ENCODE data around the gene LOX. TPM values are rescaled to one million over a fixed set of nuclear protein-coding genes. Genes with fewer than 3 reads are reported as not detected.

Gene LOX
- total RNA-seq, 1 donor from 2014 or later, result 1,150 TPM

DNA sequence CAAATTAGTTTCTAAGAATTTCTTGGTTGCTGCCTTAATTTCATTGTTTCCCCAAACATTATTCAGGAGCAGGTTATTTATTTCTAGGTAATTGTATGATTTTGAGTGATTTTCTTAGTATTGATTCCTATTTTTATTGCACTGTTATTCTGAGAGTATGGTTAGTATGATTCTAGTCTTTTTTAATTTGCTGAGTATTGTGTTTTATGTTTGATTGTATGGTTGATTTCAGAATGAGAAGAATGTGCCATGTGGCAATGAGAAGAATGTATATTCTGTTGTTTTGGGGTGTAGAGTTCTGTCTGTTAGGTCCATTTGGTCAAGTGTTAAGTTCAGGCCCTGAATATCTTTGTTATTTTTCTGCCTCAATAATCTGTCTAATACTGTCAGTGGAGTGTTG lies 27.1 kb downstream of the LOX start:
- Histone ChIP-seq H3K9ac (ENCODE audit: low read length) (no peak overlapping the region), H3K27ac (ENCODE audit: low read depth, low read length) (no peak overlapping the region), H3K27me3 (ENCODE audit: insufficient read depth, low read length) (no peaks in the 10 kb centered on the region), H4K20me1 (ENCODE audit: insufficient read depth, low read length) (no peaks in the 10 kb centered on the region), H3K9me3 (ENCODE audit: insufficient read depth, low read depth, low read length) (no peaks in the 10 kb centered on the region), H3K4me2 (ENCODE audit: low read length) (no peak overlapping the region), H3K4me1 (ENCODE audit: insufficient read depth, low read length) (no peaks in the 10 kb centered on the region), H3K79me2 (ENCODE audit: insufficient read depth, low read length) (no peaks in the 10 kb centered on the region), H3K36me3 (ENCODE audit: insufficient read depth, low read length) (no peaks in the 10 kb centered on the region), H3K4me3 (ENCODE audit: insufficient read depth, low read depth, low read length) (no peak overlapping the region), H2AFZ (ENCODE audit: low read depth, low read length) (no peak overlapping the region)
- Mint-ChIP-seq H3K9me3 (ENCODE audit: unreplicated experiment) (peaks cover 4% of the 10 kb centered on the region), H3K4me1 (ENCODE audit: low read depth, unreplicated experiment) (no peaks in the 10 kb centered on the region), H3K4me3 (ENCODE audit: unreplicated experiment) (no peak overlapping the region), H3K27me3 (ENCODE audit: low read depth, unreplicated experiment) (no peaks in the 10 kb centered on the region), H3K27ac (ENCODE audit: unreplicated experiment) (no peak overlapping the region), H3K36me3 (ENCODE audit: low read depth, unreplicated experiment) (peaks cover 8% of the 10 kb centered on the region)
- DNase-seq (ENCODE audit: low read depth) (no peak), FAIRE-seq (no peak)
- TF ChIP-seq, protein P1, sequence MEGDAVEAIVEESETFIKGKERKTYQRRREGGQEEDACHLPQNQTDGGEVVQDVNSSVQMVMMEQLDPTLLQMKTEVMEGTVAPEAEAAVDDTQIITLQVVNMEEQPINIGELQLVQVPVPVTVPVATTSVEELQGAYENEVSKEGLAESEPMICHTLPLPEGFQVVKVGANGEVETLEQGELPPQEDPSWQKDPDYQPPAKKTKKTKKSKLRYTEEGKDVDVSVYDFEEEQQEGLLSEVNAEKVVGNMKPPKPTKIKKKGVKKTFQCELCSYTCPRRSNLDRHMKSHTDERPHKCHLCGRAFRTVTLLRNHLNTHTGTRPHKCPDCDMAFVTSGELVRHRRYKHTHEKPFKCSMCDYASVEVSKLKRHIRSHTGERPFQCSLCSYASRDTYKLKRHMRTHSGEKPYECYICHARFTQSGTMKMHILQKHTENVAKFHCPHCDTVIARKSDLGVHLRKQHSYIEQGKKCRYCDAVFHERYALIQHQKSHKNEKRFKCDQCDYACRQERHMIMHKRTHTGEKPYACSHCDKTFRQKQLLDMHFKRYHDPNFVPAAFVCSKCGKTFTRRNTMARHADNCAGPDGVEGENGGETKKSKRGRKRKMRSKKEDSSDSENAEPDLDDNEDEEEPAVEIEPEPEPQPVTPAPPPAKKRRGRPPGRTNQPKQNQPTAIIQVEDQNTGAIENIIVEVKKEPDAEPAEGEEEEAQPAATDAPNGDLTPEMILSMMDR (IDR thresholded peaks at IDR 0.05; ENCODE audit: insufficient read depth, low read depth, low read length), result no peak
- no peak for TF ChIP-seq EZH2 (IDR thresholded peaks at IDR 0.05; ENCODE audit: insufficient read depth, low read length)

DNA sequence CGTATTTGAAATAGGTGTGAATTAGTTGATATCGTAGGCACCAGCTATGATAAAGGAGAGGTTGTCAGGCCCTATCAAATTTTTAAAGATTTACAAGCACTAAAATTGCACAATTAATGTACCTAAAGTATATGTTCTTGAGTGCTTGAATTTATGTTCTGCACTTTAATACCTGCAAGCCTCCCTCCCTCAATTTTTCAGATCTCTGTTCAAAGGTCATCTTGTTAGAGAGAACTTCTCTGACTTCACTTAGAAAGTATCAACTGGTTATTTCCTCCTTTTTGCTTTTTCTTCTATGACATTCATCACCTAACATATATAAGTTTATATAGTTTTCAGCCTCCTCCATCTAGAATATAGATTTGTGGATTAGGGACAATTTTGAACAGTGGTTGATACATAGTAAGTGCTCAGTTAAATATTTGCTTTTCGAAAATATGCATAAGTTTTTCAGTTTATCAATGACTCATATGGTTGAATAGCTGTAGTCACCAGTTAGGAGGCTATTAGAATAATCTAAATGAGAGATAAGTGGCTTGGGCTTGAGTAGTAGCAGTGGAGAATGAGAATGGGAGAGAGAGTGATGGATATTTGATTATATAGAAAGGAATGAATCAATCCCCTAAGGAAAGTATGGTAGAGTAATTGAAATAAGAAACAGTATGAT lies 37.3 kb downstream of the LOX start:
- Histone ChIP-seq H3K4me3 (ENCODE audit: insufficient read depth, low read depth, low read length) (no peak overlapping the region), H3K27me3 (ENCODE audit: insufficient read depth, low read length) (no peaks in the 10 kb centered on the region), H3K4me1 (ENCODE audit: insufficient read depth, low read length) (no peaks in the 10 kb centered on the region), H2AFZ (ENCODE audit: low read depth, low read length) (no peak overlapping the region), H3K79me2 (ENCODE audit: insufficient read depth, low read length) (no peaks in the 10 kb centered on the region), H3K27ac (ENCODE audit: low read depth, low read length) (no peak overlapping the region), H3K9me3 (ENCODE audit: insufficient read depth, low read depth, low read length) (no peaks in the 10 kb centered on the region), H4K20me1 (ENCODE audit: insufficient read depth, low read length) (no peaks in the 10 kb centered on the region), H3K9ac (ENCODE audit: low read length) (no peak overlapping the region), H3K36me3 (ENCODE audit: insufficient read depth, low read length) (no peaks in the 10 kb centered on the region), H3K4me2 (ENCODE audit: low read length) (no peak overlapping the region)
- H3K4me3 Mint-ChIP-seq (ENCODE audit: unreplicated experiment), result no peak overlapping the region
- H3K4me1 Mint-ChIP-seq (ENCODE audit: low read depth, unreplicated experiment), result no peaks in the 10 kb centered on the region
- TF ChIP-seq EZH2 (IDR thresholded peaks at IDR 0.05; ENCODE audit: insufficient read depth, low read length), result no peak
- TF ChIP-seq, protein P1 (IDR thresholded peaks at IDR 0.05; ENCODE audit: insufficient read depth, low read depth, low read length), result no peak
- DNase-seq (ENCODE audit: low read depth), result no peak
- H3K36me3 Mint-ChIP-seq (ENCODE audit: low read depth, unreplicated experiment), result peaks cover 5% of the 10 kb centered on the region
- no peaks in the 10 kb centered on the region for H3K27me3 Mint-ChIP-seq (ENCODE audit: low read depth, unreplicated experiment)
- no peak for FAIRE-seq
- H3K9me3 Mint-ChIP-seq (ENCODE audit: unreplicated experiment), result no peaks in the 10 kb centered on the region
- H3K27ac Mint-ChIP-seq (ENCODE audit: unreplicated experiment), result no peak overlapping the region

DNA sequence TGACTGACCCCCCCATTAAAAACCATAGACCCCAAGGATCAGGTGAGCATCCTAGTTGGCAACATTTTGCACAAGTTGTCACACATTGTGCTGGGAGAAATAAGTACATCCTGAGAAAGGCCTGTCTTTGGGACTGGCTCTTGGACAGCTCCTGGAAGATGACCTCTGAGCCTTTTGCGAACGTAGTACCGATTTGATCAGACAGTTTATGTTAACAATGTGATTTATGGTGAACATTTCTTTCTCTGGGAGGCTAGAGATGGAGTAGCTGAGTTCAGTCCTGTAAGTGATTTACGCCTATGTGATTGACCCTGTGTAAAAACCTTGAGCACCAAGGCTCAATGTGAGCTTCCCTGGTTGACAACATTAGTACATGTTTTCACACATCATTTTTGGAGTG lies 41.7 kb downstream of the LOX start:
- Histone ChIP-seq H3K4me2 (ENCODE audit: low read length) (no peak overlapping the region), H3K36me3 (ENCODE audit: insufficient read depth, low read length) (no peaks in the 10 kb centered on the region), H3K79me2 (ENCODE audit: insufficient read depth, low read length) (no peaks in the 10 kb centered on the region), H3K4me3 (ENCODE audit: insufficient read depth, low read depth, low read length) (no peak overlapping the region), H2AFZ (ENCODE audit: low read depth, low read length) (no peak overlapping the region), H3K27ac (ENCODE audit: low read depth, low read length) (no peak overlapping the region), H3K27me3 (ENCODE audit: insufficient read depth, low read length) (no peaks in the 10 kb centered on the region), H3K4me1 (ENCODE audit: insufficient read depth, low read length) (no peaks in the 10 kb centered on the region), H3K9me3 (ENCODE audit: insufficient read depth, low read depth, low read length) (no peaks in the 10 kb centered on the region), H3K9ac (ENCODE audit: low read length) (no peak overlapping the region), H4K20me1 (ENCODE audit: insufficient read depth, low read length) (no peaks in the 10 kb centered on the region)
- Mint-ChIP-seq H3K27ac (ENCODE audit: unreplicated experiment) (no peak overlapping the region), H3K27me3 (ENCODE audit: low read depth, unreplicated experiment) (no peaks in the 10 kb centered on the region), H3K36me3 (ENCODE audit: low read depth, unreplicated experiment) (peaks cover 4% of the 10 kb centered on the region), H3K4me1 (ENCODE audit: low read depth, unreplicated experiment) (no peaks in the 10 kb centered on the region), H3K9me3 (ENCODE audit: unreplicated experiment) (no peaks in the 10 kb centered on the region), H3K4me3 (ENCODE audit: unreplicated experiment) (no peak overlapping the region)
- FAIRE-seq (no peak), DNase-seq (ENCODE audit: low read depth) (no peak)
- TF ChIP-seq, protein P1 (IDR thresholded peaks at IDR 0.05; ENCODE audit: insufficient read depth, low read depth, low read length), result no peak
- TF ChIP-seq EZH2 (IDR thresholded peaks at IDR 0.05; ENCODE audit: insufficient read depth, low read length), result no peak

Data from astrocyte (in vitro differentiated cells and primary cell).